NCI-H1417 (cell line): ENCODE data around the gene CPSF4.

Experiments
- DNase-seq, 3 experiments: peaks; one replicate each; lab custom pipeline; 2025; lab: John Stamatoyannopoulos, UW

CPSF4 gene

GRCh38 chr7:99448855-99449254, 10.1 kb downstream of the CPSF4 start:
- no peak for DNase-seq

- DNase-seq: no peak
These were observed 10.6 kb downstream of the CPSF4 start for GRCh38 chr7:99449326-99449725.

GRCh38 chr7:99451936-99452335, 13.2 kb downstream of the CPSF4 start:
- no peak for DNase-seq

GRCh38 chr7:99452541-99452940, 13.8 kb downstream of the CPSF4 start:
- no peak for DNase-seq

GRCh38 chr7:99453105-99453504, 14.4 kb downstream of the CPSF4 start:
- no peak for DNase-seq

GRCh38 chr7:99455874-99456273, 17.1 kb downstream of the CPSF4 start:
- no peak for DNase-seq

GRCh38 chr7:99456288-99456687, 17.5 kb downstream of the CPSF4 start:
- no peak for DNase-seq

- no peak for DNase-seq
These were observed 18.4 kb downstream of the CPSF4 start for GRCh38 chr7:99457050-99457649.

GRCh38 chr7:99457650-99458493, 19.1 kb downstream of the CPSF4 start:
- no peak for DNase-seq

GRCh38 chr7:99459087-99459486, 20.3 kb downstream of the CPSF4 start:
- peak in 1 of 3 experiments; percentile 26 for DNase-seq

- no peak for DNase-seq
These were observed 21.9 kb downstream of the CPSF4 start for GRCh38 chr7:99460651-99461050.

- no peak for DNase-seq
These were observed 22.5 kb downstream of the CPSF4 start for GRCh38 chr7:99461221-99461620.

- no peak for DNase-seq
These were observed 26.7 kb downstream of the CPSF4 start for GRCh38 chr7:99465421-99465768.

GRCh38 chr7:99468336-99468918, 29.7 kb downstream of the CPSF4 start:
- DNase-seq: no peak

- no peak for DNase-seq
These were observed 30.8 kb downstream of the CPSF4 start for GRCh38 chr7:99469381-99470065.

GRCh38 chr7:99472561-99473314, 34.0 kb downstream of the CPSF4 start, which contains the start of gene ZNF789:
TSS of gene ZNF789 (plus strand) at chr7:99472890. CDS start at chr7:99476457, 3,567 bp downstream.
- DNase-seq: peak; percentile 97 to 99 (median 98)

- peak in 2 of 3 experiments; percentile 55 to 72 for DNase-seq
These were observed 34.5 kb downstream of the CPSF4 start for GRCh38 chr7:99473315-99473596.

GRCh38 chr7:99476107-99476506, 37.4 kb downstream of the CPSF4 start:
- DNase-seq: no peak

GRCh38 chr7:99478464-99479440, 40.0 kb downstream of the CPSF4 start:
- DNase-seq: no peak

GRCh38 chr7:99485094-99485493, 46.4 kb downstream of the CPSF4 start:
- DNase-seq: no peak

GRCh38 chr7:99489235-99489634, 50.5 kb downstream of the CPSF4 start:
- no peak for DNase-seq
